Coronary artery (tissue), 2 donors: Measurements from ENCODE around the gene DCUN1D1.

Source experiments
- DNase-seq: peaks from one replicate; pipeline ENCODE4 v3.0.0-alpha.2; 2017; ENCODE audit warnings: low spot score
- H3K27ac ChIP-seq, 2 donors: fragments of 200-600 bp; sonication (generic); one replicate each; pipeline ENCODE4 v1.5.1; 2016 to 2019
- H3K4me3 ChIP-seq: fragments of 200-600 bp; sonication (generic); 2 replicates; pipeline ENCODE4 v1.5.1; 2016; ENCODE audit warnings: mild to moderate bottlenecking, moderate library complexity
- CTCF ChIP-seq: fragments of 200-600 bp; sonication (generic); IDR thresholded peaks from one replicate; pipeline ENCODE4 v1.5.1; 2019; ENCODE audit warnings: antibody characterized with exemption

Gene DCUN1D1

GRCh38 chr3:182980204-182981037, at the start of gene DCUN1D1:
TSS of gene DCUN1D1 (minus strand) at chr3:182980538. CDS start at chr3:182980489, 49 bp downstream.
- peak within 1 kb of the TSS; percentile 98 for H3K4me3 ChIP-seq
- peak within 1 kb of the TSS; percentile 79 to 91 for H3K27ac ChIP-seq
- no peak for TF ChIP-seq CTCF
- DNase-seq, result peak; percentile 91

DNA sequence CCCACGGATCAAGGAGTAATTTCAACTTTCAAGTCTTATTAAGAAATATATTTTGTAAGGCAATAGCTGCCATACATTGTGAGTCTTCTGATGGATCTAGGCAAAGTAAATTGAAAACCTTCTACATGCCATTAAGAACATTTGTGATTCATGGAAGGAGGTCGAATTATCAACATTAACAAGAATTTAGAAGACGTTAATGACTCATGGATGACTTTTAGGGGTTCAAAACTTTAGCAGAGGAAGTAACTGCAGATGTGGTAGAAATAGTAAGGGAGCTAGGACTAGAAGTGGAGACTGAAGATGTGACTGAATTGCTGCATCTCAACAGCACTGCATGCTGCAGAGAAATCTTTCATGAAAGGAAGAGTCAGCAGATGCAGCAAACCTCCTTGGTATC, 48.1 kb upstream of the DCUN1D1 start:
- no peak for TF ChIP-seq CTCF
- H3K27ac ChIP-seq, result no peak overlapping the region
- DNase-seq, result no peak
- H3K4me3 ChIP-seq, result no peak overlapping the region

- Histone ChIP-seq H3K4me3 (no peak overlapping the region), H3K27ac (no peak overlapping the region)
- TF ChIP-seq CTCF, result no peak
Measured at GRCh38 chr3:183027276-183027675, 46.9 kb upstream of the DCUN1D1 start.

DNA sequence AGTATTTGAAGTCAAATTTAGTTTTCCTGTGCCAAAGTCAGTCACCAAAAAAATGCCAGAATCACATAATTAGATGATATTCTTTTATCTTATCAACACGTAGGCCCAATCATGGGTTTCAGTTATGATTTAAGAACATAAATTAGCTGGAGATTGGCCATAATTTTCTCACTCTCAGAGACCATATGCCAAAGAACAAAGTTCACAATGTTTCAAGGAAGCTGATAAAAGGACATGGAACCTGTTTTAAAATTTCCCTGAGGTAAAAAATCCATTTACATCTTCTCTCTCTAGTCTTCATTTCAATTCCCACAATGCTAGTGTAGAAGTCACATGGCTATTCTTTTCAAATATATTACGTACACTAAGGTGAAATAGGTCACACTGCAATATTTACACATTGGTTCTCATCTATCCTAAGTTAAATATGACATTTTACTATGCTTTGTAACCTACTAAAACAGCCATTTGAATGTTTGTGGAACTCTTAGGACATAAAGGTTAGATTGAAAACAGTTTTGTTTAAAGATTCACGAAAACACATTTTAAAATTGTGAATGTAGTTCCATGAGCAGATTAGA, 42.7 kb upstream of the DCUN1D1 start:
- Histone ChIP-seq H3K4me3 (no peak overlapping the region), H3K27ac (no peak overlapping the region)
- DNase-seq, result no peak
- no peak for TF ChIP-seq CTCF

More at GRCh38 chr3:183027276-183027675, 46.9 kb upstream of the DCUN1D1 start:
- no peak for DNase-seq

GRCh38 chr3:183018421-183019192, 38.3 kb upstream of the DCUN1D1 start:
- TF ChIP-seq CTCF, result no peak
- H3K27ac ChIP-seq, result no peak overlapping the region
- no peak for DNase-seq
- H3K4me3 ChIP-seq, result no peak overlapping the region

GRCh38 chr3:183015185-183015584, 34.8 kb upstream of the DCUN1D1 start:
- DNase-seq, result no peak
- no peak overlapping the region for H3K27ac ChIP-seq
- no peak overlapping the region for H3K4me3 ChIP-seq
- TF ChIP-seq CTCF, result no peak
